Activated CD4-positive, alpha-beta T cell treated with anti-CD3 and anti-CD28 coated beads, Interleukin-2, amount 50 U/mL, for 16 hours (primary cell): ENCODE data around the gene TMEM222.

Experiments
- DNase-seq: peaks from one replicate; pipeline ENCODE4 v3.0.0-alpha.2; 2020

Gene TMEM222

DNA sequence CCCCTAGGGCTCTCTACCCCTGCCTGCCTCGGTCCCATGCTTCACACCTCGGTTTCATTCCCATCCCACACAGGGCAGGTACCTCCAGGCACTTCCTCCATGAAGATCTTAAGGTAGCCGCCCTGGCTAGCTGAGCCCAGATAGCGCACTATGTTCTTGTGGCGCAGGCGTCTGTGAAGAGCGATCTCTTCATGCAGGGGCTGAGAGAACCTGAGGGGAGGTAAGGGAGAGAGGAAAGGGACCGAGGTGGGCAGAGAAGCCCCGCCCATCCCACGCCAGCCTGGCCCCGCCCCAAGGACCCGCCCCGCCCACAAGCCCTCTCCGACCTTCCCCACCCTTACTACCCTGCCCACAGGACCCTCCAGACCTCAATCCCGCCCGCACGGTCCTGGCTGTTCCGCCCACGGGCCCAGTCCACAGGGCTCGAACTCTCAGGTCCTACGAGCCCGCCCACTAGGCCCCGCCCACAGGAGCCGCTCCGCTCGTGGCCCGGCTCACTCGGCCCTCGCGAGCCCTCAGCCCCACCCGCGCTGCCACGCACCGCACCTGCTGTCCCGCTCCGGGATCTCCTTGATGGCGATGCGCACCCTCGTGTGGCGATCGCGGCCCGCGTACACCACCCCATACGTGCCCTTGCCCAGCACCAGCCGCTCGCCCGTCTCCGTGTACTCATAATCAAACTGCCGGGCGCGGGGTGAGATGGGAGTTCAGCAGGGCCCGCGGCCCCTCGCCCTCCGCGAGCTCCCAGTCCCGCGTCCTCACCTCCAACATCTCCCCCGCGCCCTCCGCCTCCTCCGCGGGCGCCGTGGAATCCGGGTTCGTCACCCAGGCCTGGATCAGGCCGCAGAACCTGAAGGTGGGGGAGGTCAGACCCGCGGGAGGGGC lies 38.4 kb downstream of the TMEM222 start:
- DNase-seq: no peak

DNA sequence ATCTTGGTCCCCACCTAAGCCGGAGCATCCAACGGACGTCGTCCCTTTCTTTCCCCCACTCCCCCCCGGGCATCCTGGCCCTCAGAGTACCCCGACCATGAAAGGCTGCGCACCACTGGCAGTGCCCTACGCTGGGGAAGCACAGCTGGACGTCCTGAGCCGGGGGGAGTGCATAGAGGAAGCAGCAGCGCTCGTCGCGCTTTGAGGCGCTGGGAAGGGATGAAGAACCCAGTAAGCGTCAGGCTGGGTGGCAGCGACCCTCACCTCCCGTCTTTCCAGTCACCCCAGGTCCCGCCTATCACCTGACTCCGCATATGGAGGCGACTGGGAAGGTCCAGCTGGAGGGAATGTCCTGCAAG lies 39.1 kb downstream of the TMEM222 start:
- DNase-seq: no peak

DNA sequence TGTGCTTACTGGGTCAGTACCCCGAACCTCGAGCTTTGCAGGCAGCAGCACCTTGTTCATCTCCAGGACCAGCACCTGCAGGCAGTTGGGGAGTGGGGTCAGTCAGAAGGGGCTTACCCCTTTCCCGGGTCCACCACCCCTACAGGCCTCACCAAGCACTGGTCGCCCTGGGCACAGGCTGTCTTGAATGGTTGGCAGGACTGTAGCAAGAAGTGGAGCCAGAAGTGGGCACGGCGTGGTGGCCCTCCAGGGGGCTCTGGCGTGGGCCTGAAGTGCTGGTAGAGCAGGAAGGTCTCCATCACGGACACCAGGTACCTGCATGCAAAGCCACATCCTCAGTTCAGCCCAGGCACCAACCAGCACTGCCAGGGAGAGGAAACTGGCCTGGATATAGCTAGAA lies 39.6 kb downstream of the TMEM222 start:
- DNase-seq: no peak

DNA sequence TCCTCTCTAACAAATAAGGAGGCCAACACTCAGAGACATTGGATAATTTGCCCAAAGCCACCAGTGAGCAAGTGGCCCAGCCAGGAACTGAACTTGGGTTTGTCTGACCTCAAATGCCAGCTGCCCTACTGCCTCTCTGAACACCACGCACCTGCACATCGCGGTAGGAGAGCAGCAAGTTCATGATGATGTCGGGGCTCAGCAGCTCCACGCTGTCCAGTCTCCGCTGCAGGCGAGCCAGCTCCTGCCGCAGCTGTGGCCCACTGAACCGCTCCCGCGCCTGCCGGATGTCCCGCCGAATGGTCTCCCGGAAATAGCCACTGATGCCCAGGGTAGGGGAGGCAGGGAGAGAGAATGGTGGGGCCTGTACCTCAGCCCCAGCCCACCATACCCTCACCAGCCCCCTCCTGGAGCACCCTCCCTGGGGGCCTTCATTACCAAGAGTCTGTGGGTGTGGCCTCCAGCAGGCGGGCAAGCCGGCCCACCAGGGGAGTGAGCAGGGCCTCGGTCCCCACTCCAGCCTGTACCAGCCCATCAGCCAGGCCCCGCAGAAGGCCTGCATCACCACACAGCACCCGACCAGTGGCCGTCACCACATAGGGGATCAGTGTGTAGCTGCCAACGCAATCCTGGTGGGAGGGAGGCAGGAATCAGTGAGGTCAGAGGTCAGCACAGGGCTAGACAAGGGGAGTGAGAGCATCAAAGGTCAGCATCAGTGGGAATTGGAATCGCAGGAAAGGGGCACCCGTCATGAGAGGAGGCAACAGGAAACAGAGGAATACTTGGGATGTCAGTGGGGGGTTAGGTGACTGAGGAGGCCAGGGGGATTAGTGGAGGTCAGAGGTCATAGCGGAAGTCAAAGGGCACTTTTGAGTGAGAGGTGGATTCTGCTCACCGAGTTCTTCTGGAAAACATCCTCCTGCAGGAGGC lies 42.1 kb downstream of the TMEM222 start:
- no peak for DNase-seq

DNA sequence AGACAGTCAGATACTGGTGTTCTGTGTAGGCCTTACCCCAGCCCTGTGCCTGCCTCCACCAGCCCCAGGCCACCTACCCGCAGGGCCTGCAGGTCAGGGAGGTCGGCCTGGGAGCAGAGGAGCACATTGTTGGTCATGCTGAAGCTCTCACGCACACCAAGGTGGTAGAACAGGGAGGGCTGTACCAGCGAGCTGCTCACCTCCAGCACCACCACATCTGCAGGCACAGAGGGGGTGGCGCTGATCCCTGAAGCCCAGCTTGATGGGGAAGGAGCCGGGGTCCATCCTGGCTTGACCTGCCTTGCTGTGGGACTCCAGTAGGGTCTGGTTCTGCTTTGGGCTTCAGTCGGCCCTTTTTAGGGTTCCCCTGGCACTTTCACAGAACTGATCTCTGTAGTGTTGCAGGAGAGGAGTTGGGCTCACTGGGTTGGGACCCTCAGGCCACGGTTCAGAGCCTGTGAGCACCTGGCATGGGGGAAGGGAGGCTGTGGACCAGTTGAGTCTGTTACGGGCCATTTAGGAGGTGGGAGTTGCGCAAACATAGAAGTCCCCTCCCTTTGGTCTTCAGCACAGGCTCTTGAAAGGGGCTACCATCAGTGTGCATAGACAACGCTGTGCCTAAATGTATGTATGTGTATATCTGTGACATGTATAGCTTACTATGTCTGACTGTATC lies 42.9 kb downstream of the TMEM222 start:
- no peak for DNase-seq

DNA sequence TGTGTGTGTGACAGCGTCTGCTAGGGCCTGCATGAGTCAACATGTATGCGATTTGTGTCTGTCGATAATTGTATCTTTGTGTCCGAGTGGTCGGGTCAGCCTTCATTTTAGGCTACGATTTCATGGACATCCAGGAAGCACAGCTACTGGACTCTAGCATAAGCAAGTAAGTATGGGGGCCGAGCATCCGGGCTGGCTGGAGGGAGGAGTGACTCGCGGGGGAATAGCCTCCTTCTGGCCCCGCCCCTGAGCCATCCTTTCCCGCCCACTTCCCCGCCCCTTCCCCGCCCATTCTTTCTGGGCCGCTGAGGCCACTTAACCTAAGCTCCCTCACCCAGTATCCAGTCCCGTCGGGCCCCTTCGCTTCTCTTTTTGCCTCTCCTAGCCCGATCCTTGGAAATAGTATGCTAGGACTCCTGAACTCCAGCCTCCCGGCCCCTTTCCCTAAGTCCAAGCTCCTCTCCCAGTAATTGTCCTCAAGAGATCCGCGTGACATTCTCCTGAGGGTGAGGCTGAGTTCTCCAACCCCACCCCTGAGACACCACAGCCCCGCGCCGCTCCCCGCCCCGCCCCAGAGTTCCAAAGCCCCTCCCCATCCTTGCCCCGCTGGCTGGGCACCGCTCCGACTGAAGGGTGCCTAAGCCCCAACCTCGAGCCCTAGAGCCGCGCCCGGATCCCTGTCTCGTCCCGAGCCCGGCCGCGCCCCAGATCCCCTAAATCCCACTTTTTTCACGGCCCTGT lies 43.6 kb downstream of the TMEM222 start:
- peak; percentile 82 for DNase-seq

DNA sequence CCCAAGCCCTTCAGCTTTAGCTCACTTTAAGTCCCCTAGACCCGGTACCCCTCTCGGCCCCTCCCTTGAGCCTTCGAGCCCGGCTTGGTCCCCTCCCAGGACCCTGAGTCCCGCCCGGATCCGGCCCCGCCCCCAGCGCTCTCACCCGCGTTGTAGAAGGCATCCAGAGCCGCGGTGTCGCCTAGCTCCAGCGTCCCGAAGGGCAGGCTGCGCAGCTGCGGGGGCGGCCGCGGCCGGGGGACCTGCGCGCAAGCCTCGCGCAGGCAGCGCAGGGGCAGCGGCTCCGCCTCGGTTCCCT lies 44.1 kb downstream of the TMEM222 start:
- peak; percentile 76 for DNase-seq

DNA sequence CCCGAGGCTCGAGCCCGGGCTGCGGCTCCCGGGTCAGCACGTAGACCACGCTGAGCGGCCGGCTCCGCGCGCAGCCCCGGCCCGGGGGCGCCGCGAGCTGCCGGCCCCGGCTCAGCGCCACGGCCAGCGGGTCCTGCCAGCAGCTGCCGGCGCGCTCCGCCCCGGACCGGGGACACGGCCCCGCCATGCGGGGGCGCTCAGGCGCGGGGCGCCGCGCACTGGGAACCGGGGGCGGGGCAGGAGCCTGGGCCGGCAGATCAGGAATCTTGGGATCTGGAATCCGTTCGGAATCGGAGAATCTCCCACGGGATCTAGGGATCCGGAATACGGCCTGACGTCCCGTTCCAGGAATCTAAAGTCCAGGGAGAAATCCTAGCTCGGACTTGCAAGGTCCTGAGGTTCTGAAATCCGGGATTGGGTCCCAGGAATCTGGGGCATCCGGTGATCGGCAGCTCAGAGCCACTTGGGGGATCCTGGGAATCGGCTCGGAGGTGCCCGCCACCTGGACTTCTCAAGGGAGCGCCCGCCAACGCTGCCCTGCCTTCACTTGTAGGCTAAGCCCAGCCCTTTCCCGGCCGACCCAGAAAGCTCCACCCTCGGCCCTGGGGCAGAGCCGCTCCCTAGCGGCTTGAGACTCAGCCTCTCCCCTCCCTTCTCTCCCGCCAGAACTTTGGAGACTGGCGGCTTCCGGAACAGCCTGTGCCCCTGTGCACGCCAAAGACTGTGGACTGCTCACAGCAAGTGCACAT lies 44.6 kb downstream of the TMEM222 start, which contains the start of gene MAP3K6:
Gene MAP3K6, minus strand, starts transcription at position 551 of the 749 bp plus-strand sequence. Its CDS starts 364 bp downstream, at position 187.
- DNase-seq: peak; percentile 51

DNA sequence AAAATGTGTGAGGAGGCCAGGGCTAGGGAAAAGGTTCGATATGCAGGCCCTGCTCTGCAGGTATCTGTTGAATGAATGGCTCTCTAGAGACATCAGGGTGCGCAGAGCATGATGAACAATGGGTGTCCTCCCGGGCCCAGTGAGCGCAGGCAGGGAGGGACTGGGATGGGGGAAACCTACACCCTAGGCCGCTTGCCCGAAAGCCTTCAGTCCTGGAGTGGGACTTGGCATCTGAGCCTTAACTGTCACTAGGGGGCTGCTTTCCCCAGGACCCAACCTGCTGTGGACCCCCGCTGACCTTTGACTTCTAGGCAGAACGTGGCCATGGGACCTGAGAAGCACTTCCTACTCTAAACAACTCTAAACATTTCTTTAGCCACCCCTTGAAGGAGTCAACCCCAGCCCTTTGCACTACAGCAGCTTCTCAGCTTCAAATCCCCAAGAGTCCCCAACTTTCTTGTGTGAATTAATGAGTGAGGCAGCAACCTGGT lies 45.2 kb downstream of the TMEM222 start:
- no peak for DNase-seq

DNA sequence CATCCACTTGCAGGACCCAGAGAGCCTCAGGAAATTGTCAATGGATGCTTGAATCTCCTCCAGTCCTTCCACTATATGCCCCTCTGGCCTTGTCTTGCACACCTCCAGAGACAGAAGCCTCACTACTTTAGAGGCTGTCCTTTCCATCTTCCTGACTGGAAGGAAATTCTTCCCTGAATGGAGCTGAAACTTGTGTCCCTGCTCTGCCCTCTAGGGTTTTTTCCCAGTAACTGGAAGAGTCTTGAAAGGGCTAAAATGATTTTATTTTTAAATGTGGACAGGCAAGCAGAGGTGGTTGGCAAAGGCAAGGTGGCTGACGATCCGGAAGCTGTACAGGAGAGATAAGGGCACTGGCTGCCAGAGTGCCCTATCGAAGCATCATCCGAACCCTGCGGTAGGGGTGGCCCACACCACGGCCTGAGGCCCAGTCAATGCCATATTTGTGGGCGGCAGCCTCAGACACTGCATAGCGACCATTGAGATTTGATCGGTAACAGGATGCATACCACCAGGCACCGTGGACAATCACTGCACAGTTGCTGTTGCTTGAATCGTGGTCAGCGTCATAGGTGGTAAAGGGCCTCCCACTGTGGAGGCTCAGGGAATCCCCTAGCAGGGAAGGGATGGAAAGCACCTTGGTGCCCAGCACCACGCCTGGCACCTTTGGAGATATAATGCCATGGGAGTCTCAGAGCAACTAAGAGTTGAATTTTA lies 47.1 kb downstream of the TMEM222 start:
- no peak for DNase-seq

DNA sequence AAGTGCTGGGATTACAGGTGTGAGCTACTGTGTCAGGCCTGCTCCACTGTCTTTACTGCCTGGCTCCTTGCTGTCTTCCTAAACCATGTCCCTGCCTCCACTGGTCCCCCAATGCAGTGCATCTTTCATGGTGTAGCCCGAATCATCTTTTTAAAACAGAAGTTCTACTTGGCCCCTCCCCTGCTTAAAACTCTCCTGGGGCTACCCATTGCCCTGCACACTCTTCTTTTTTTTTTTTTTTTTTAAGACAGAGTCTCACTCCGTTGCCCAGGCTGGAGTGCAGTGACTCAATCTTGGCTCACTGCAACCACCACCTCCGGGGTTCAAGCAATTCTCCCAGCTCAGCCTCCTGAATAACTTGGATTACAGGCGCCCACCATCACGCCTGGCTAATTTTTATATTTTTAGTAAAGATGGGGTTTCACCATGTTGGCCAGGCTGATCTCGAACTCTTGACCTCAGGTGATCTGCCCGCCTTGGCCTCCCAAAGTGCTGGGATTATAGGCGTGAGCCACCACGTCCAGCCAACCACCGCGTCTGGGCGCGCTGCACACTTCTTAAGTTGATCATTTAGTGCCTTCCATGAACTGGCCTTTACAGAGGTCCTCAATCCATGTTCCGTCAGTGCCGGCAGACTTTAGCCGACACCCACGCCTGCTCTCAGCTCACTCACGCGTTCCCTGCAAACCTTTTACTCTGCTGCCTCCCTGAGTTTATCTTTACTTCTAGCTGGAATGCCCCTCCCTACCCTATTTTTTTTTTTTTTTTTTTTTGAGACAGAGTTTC lies 50.3 kb downstream of the TMEM222 start:
- no peak for DNase-seq

DNA sequence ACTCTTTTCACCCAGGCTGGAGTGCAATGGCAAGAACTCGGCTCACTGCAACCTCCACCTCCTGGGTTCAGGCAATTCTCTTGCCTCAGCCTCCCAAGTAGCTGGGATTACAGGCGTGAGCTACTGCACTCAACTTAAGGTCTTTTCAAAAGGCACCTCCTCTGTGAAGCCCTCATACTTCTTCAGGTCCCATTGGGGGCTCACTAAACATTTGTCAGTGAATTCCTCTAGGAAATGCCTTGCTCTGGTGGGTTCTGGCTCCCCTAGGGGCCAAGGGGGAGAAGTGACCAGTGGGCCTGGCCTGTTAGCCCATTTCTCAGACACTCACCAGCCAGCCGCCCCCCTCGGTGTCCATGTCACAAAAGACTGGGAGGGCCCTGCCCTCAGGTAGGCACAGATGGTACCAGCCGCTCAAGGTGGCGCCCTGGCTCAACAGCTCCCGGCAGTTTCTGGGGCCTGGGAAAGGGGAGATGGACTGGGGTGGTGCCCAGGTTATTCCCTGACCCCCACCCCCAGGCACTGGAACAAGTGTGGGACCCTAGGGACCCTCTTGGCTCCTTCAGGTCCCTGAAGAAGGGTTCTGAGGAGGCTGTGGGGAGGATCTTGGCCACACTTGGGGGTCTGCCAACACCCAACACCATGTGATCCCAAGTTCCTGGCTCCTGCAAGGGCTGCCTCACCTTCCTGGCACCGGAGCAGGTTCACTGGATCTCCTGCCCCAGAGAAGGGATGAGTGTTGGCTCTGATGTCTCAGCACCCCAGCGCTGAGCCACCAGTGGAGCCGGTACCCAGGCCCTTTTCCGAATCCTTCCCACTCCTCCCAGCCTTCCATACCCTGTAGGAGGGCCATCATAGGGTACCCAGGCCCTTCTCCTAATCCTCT lies 51.1 kb downstream of the TMEM222 start:
- DNase-seq: no peak

DNA sequence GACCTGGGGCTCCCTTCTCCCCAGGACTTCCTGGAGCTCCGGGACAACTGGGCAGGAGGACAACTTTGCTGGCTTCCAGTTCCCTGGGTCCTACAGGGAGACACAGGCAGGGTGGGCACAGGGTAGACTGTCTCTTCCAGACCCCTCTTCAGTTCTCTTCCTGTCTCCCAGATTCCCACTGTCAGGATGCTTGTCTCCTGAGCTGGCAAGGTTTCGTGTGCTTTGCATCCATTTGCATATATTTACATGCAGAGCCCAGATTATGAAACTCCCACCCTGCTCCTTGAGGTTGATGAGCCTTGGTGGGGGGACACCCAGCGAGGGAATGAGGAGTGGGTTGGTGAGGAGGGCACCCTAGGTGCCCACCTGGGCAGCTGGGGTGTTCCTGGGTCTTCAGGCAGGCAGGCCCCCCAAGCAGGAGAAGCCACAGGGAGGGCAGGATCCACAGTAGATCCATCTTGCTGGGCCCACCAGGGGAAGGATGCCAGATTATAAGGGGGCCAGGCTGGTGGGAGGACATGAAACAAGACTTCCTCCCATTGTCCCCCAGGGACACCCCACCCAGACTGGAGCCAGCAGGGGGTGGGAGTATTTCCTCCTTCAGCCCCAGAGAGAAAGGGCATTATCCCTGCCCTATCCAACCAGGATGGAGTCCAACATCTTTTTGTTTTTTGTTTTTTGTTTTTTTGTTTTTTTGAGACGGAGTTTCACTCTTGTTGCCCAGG lies 52.6 kb downstream of the TMEM222 start, which contains the start of gene FCN3:
Gene FCN3, minus strand, starts transcription at position 463 of the 725 bp plus-strand sequence. Its CDS starts 6 bp downstream, at position 457.
- DNase-seq: no peak

DNA sequence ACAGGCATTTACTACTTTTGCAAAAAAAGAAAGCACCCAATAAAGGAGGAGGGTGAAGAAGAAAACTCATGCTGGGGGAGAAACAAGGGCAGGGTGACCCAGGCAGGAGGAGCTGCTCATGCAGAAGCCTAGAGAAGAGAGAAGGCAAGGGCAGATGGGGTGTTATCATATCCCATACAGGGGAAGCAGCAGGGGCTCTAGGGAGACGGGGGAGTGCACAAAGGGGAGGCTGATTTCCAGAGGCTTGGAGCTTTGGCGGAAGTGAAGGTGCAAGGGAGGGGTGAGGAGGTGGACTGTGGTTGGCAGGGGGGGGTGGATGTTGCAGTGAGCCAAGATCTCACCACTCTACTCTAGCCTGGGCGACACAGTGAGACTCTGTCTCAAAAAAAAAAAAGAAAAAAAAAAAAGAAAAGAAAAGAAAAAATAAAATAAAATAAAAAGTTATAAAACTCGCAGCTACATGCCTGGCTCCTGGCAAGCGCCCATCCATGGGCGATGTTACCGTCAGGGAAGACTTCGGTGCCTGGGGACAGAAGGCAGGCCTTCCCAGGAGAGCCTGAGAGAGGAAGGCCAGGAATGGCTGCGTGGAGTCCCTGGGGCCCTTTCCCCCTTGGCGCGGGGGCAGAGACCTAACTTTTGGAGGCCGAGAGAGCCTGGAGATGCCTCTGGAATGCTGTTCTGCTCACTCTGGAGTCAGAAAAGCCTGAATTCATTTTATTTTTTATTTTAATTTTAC lies 56.0 kb downstream of the TMEM222 start:
- no peak for DNase-seq

DNA sequence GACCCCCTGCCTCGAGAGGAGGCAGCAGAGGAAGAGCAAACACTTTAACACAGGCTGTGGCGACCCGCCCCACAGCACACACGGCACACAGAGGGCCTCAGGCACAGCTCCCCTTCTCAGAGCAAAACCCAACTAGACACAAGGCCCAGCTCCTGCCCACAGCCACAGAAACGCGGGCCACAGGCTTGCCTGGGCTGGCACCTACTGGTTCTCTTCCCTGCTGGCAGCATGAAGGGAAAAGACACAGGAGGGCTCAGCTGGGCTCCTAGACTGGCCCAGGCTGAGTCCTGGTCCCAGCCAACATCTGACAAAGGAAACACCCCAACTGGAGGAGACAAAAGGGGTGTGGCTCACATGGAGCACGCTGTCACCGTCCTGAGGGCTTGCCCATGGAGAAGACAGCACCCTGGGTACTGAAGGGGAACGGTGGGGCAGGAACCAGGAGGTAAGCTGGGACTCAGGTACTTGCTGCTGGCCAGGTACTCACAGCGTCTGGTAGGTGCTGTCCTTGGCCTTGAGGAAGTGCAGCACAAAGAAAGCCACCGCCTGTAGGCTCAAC lies 57.7 kb downstream of the TMEM222 start:
- no peak for DNase-seq

DNA sequence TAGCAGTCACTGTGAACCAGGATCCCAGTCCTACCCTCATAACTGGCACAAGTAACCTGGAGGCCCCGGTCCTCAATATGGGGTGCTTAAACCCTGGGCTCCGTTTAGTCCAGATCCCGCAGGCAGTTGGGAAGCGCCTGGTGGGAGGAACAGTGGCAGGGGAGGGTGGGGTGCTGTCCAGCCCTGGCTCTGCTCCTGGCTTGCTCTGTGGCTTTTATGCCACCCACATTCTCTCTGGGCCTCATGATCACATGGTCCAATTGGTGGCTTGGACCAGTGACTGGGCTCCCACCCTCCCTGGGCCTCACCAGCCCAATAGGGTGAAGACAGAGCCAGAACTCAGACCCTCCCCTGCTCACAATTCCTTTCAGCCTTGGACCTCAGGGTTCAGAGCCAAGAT lies 58.3 kb downstream of the TMEM222 start:
- no peak for DNase-seq
